GM23338 (cell line): ENCODE data around the gene PLRG1.

Experiments
- EZH2 ChIP-seq: fragments of 200-600 bp; sonication (generic); IDR thresholded peaks from one replicate; pipeline ENCODE4 v1.8.0; 2017; ENCODE audit warnings: antibody characterized with exemption, mild to moderate bottlenecking, low read depth; ENCODE audit not compliant: unreplicated experiment
- EZH2phosphoT487 ChIP-seq: fragments of 200-600 bp; sonication (generic); IDR thresholded peaks from one replicate; pipeline ENCODE4 v1.8.1; 2018; ENCODE audit warnings: antibody characterized with exemption; ENCODE audit not compliant: unreplicated experiment
- JUNB ChIP-seq: IDR thresholded peaks from one replicate; pipeline ENCODE4 v1.6.1; 2016; ENCODE audit warnings: antibody characterized with exemption; ENCODE audit not compliant: unreplicated experiment
- NANOG ChIP-seq: IDR thresholded peaks from 2 replicates; pipeline ENCODE4 v1.6.1; 2016; ENCODE audit warnings: antibody characterized with exemption, borderline replicate concordance
- POLR2AphosphoS5 ChIP-seq: IDR thresholded peaks from 2 replicates; pipeline ENCODE4 v1.6.1; 2016; ENCODE audit warnings: antibody characterized with exemption, low read depth
- TF ChIP-seq, protein P1 (sequence below), 2 experiments: fragments of 200-600 bp in 1 of 2; sonication (generic) in 1 of 2; conservative IDR thresholded peaks; 2 replicates each; pipeline versions ENCODE4 v1.5.1 to v1.6.1; 2016 to 2017; ENCODE audit warnings: antibody characterized with exemption in 2 of 2, low read depth in 2 of 2, mild to moderate bottlenecking in 2 of 2, moderate library complexity in 1 of 2
- TF ChIP-seq, protein P2 (sequence below): IDR thresholded peaks from one replicate; pipeline ENCODE4 v1.6.1; 2018; ENCODE audit warnings: antibody characterized with exemption; ENCODE audit not compliant: unreplicated experiment

DNA sequence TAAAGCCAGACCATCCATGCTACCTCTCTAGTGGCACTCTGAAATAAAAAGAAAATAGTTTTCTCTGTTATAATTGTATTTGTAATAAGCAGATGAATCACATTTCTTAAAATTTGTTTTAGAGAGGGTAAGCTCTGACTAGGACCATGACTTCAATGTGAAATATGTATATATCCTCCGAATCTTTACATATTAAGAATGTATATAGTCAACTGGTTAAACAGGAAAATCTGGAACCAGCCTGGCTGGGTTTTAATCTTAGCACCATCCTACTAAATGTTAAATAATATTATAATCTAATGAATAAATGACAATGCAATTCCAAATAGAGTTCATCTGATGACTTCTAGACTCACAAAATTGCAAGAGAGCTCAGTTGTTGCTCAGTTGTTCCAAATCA, 14.1 kb upstream of the PLRG1 start:
- TF ChIP-seq EZH2 (no peak), POLR2AphosphoS5 (no peak), EZH2phosphoT487 (no peak), JUNB (no peak), NANOG (no peak)
- TF ChIP-seq, protein P1, sequence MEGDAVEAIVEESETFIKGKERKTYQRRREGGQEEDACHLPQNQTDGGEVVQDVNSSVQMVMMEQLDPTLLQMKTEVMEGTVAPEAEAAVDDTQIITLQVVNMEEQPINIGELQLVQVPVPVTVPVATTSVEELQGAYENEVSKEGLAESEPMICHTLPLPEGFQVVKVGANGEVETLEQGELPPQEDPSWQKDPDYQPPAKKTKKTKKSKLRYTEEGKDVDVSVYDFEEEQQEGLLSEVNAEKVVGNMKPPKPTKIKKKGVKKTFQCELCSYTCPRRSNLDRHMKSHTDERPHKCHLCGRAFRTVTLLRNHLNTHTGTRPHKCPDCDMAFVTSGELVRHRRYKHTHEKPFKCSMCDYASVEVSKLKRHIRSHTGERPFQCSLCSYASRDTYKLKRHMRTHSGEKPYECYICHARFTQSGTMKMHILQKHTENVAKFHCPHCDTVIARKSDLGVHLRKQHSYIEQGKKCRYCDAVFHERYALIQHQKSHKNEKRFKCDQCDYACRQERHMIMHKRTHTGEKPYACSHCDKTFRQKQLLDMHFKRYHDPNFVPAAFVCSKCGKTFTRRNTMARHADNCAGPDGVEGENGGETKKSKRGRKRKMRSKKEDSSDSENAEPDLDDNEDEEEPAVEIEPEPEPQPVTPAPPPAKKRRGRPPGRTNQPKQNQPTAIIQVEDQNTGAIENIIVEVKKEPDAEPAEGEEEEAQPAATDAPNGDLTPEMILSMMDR (conservative IDR thresholded peaks at IDR 0.05; ENCODE audit: low read depth in 2 of 2): no peak
- TF ChIP-seq, protein P2, sequence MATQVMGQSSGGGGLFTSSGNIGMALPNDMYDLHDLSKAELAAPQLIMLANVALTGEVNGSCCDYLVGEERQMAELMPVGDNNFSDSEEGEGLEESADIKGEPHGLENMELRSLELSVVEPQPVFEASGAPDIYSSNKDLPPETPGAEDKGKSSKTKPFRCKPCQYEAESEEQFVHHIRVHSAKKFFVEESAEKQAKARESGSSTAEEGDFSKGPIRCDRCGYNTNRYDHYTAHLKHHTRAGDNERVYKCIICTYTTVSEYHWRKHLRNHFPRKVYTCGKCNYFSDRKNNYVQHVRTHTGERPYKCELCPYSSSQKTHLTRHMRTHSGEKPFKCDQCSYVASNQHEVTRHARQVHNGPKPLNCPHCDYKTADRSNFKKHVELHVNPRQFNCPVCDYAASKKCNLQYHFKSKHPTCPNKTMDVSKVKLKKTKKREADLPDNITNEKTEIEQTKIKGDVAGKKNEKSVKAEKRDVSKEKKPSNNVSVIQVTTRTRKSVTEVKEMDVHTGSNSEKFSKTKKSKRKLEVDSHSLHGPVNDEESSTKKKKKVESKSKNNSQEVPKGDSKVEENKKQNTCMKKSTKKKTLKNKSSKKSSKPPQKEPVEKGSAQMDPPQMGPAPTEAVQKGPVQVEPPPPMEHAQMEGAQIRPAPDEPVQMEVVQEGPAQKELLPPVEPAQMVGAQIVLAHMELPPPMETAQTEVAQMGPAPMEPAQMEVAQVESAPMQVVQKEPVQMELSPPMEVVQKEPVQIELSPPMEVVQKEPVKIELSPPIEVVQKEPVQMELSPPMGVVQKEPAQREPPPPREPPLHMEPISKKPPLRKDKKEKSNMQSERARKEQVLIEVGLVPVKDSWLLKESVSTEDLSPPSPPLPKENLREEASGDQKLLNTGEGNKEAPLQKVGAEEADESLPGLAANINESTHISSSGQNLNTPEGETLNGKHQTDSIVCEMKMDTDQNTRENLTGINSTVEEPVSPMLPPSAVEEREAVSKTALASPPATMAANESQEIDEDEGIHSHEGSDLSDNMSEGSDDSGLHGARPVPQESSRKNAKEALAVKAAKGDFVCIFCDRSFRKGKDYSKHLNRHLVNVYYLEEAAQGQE: no peak
